Pancreas (tissue), 10 donors: ENCODE results near the gene CD28. TPM values are rescaled to one million over a fixed set of nuclear protein-coding genes. Genes with fewer than 3 reads are reported as not detected.
A peak's percentile ranks its signal among the peaks of the same experiment; 100 is the strongest.
"Not testable (repeated sequence)": the region's sequence is repeated elsewhere in the genome, so short reads cannot be mapped to it uniquely, and the experiment has no call there.

Experiments used
- ATAC-seq, 4 donors: fragments of 200-7000 bp; cut with Tn5 transposase; one replicate each; pipeline versions ENCODE4 v1.8.0 to v1.9.1; 2020; ENCODE audit warnings: mild to moderate bottlenecking in 4 of 4, moderate library complexity in 4 of 4
- DNase-seq, 6 donors: peaks; one replicate each; pipeline ENCODE4 v3.0.0-alpha.2; 2020
- FAIRE-seq: peaks from 2 replicates; lab custom pipeline; 2012; peaks lifted over from hg19 to GRCh38; lab: Jason Lieb, UNC
- H3K27ac ChIP-seq, 4 donors: fragments of 200-600 bp; sonication (generic); 1 replicate in 3 of 4; 2 replicates in 1 of 4; pipeline versions ENCODE4 v1.5.0 to v1.8.0; 2020
- H3K27me3 ChIP-seq, 4 donors: fragments of 200-600 bp; one replicate each; pipeline ENCODE4 v1.8.0; 2021
- H3K36me3 ChIP-seq, 3 donors: fragments of 200-600 bp; sonication (generic) in 1 of 3; one replicate each; pipeline versions ENCODE4 v1.5.0 to v1.8.0; 2020 to 2021
- H3K4me1 ChIP-seq, 3 donors: fragments of 200-600 bp; one replicate each; pipeline ENCODE4 v1.8.0; 2021
- H3K4me3 ChIP-seq, 4 donors: fragments of 200-600 bp; sonication (generic) in 2 of 4; one replicate each; pipeline versions ENCODE4 v1.5.0 to v1.8.0; 2020 to 2021
- H3K9me3 ChIP-seq, 4 donors: fragments of 200-600 bp; one replicate each; pipeline ENCODE4 v1.8.0; 2021
- CTCF ChIP-seq, 4 donors: fragments of 200-600 bp; sonication (generic) in 3 of 4; IDR thresholded peaks; one replicate each; pipeline versions ENCODE4 v1.5.0 to v1.8.0; 2021; ENCODE audit warnings: antibody characterized with exemption in 4 of 4
- WGBS, 2 donors: extraction: QIAGEN DNeasy Blood & Tissue Kit; methylation state at CpG; one replicate each; pipeline ENCODE4 v1.1.7; 2013; 5-methylcytosine and 5-hydroxymethylcytosine counted together
- intact Hi-C, 3 donors: fragments of 100-400 bp; cut with DNase I; formaldehyde crosslinking; loops; one replicate each; pipeline versions ENCODE4 v1.11.1 to v1.14.2; 2022
- polyA plus RNA-seq, 2 donors: library from polyadenylated mRNA; stranded (reverse); fragments of 200-250 nt; gene quantifications; one replicate each; pipeline ENCODE4 v1.2.3, GENCODE V29; 2013
- total RNA-seq, 6 donors: library from RNA; stranded (reverse); fragmentation: NEBNext Ultra II Directional in 4 of 6; extraction: Animal tissue kit (Norgen Biotek cat#: 25700) in 4 of 6; gene quantifications; one replicate each; pipeline versions ENCODE4 v1.2.1 to v1.2.4, GENCODE V29; 2021 to 2023
- donor health status: healthy with polysubstance abuse.
- donor health status: DM: no; HTN: no; CAD: no; lungs with moderate emphysema.
- donor health status: DM: no; HTN: no; CAD: no.
- donor health status: control.
- donor health status: control.
- donor health status: Bipolar disorder and iron deficiency.
- donor health status: DM: yes; HTN: yes; CAD: no.
- donor health status: DM: no; HTN: no; CAD: no.
- donor health status: DM: no; HTN: no; CAD: no.
- donor health status: DM: yes; HTN: yes; CAD: no.

Gene CD28
- total and polyA plus RNA-seq, 8 donors: 0.08 to 0.63 (median 0.28) TPM; not detected in 1

GRCh38 chr2:203780231-203780630, 73.8 kb downstream of the CD28 start:
- no peaks in the 10 kb centered on the region for H3K36me3 ChIP-seq
- no peak overlapping the region for H3K27ac ChIP-seq
- H3K9me3 ChIP-seq: no peaks in the 10 kb centered on the region
- TF ChIP-seq CTCF (IDR thresholded peaks at IDR 0.05): no peak
- intact Hi-C loops: no loop called here
- H3K4me1 ChIP-seq: no peaks in the 10 kb centered on the region
- no peaks in the 10 kb centered on the region for H3K27me3 ChIP-seq
- H3K4me3 ChIP-seq: no peak overlapping the region
- DNase-seq (no peak), FAIRE-seq (no peak), ATAC-seq (no peak)

DNA sequence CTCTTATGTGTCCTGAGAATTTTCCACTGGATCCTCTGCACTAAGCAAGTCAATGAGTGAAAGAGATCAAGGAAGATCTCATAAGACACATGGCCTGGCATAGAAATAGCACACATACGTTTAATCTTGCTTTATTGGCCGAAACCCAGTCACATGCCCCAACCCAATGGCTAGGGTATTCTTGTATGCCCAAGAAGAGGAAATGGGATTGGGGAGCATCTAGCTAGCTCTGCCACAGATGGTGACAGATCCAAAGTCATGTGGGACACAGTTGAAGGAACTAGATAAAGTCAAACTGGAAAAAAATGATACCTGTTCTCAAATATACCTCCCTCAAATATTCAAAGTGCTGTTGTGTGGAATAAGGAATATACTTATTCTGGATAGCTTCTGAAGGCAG, 74.7 kb downstream of the CD28 start:
- Histone ChIP-seq H3K9me3 (no peaks in the 10 kb centered on the region), H3K4me1 (no peaks in the 10 kb centered on the region), H3K27ac (no peak overlapping the region), H3K4me3 (no peak overlapping the region), H3K36me3 (no peaks in the 10 kb centered on the region), H3K27me3 (no peaks in the 10 kb centered on the region)
- ATAC-seq (no peak), DNase-seq (no peak), FAIRE-seq (no peak)
- TF ChIP-seq CTCF (IDR thresholded peaks at IDR 0.05): no peak
- WGBS, 2 donors: 66 to 79% methylated on average over 2 of the region's 2 CpGs
- intact Hi-C loops: no loop called here

DNA sequence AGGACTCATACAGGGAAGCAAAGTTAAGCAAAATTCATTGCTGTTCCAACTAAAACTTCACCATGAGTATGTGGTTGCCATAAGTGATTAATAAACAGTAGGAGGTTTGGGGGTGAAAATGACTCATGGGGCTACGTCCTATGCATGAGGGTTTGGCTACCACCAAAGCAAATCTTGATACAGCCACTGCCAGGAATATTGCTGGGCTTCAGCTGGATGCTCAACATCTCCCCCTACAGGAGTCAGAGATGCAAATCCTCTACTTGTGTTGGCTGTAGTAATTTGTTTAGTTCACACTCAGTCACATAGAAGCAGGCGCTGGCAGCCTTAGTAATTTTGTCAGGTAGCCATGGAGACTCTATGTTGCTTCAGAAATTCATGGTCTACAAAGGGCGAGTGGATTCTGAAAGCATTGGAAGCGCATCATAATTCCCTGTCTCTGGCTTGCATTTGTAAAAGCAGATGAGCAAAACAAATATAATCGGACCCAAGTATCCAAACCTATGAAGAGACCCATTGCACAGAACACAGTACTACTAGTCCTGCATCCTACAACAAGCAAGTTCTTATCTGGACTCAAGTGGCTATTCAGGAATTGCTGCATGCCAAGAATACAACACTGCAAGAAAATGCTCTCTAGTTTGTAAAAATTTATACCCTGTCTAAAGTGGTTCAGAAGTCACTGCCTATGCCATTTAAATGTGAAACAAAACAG, 76.0 kb downstream of the CD28 start:
- TF ChIP-seq CTCF (IDR thresholded peaks at IDR 0.05): peak; percentile 39 to 54 (median 52)
- Histone ChIP-seq H3K27me3 (no peaks in the 10 kb centered on the region), H3K27ac (no peak overlapping the region), H3K9me3 (no peaks in the 10 kb centered on the region), H3K4me1 (no peaks in the 10 kb centered on the region), H3K36me3 (no peaks in the 10 kb centered on the region), H3K4me3 (no peak overlapping the region)
- ATAC-seq (peak; percentile 76 to 94 (median 92)), DNase-seq (peak in 3 of 6 donors; percentile 30 to 61 (median 38)), FAIRE-seq (no peak)
- 44 to 48% methylated on average over 5 of the region's 5 CpGs for WGBS, 2 donors
- intact Hi-C loops: no loop called here

DNA sequence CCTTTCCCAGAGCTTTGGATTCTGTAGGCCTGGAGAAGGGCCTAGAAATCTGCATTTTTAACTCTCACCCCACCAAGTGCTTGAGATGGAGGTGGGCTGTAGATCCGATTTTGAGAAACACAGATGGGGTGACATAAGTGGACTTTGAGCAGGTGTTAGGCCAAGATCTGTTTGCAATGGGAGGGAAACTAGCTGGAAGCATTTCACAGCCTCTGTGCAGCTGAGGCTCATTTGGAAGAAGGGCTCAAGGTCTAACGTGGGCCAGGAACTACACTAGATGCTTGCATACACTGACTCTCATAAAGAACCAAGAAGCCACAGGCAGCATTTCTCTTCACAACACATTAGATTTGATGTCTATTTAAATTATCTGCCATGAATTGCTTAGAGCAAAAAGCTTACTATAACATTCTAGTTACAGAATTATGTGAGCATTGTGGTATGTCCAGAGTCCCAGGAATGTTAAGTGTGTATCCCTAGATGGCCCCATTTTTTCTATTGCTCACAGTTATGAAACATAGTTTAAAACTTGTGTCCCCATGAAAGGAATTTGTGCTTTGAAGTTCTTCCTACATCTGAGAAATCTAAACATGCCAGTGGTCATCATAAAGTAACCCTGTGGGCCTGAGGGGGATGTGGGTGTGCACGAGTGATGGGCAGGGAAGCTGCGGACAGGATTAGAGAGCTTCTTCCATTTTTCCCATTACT, 77.2 kb downstream of the CD28 start:
- H3K9me3 ChIP-seq: no peaks in the 10 kb centered on the region
- no peaks in the 10 kb centered on the region for H3K27me3 ChIP-seq
- H3K4me1 ChIP-seq: no peaks in the 10 kb centered on the region
- FAIRE-seq: no peak
- TF ChIP-seq CTCF (IDR thresholded peaks at IDR 0.05): no peak
- no peak overlapping the region for H3K4me3 ChIP-seq
- H3K36me3 ChIP-seq: no peaks in the 10 kb centered on the region
- H3K27ac ChIP-seq: no peak overlapping the region
- 75 to 76% methylated on average over 4 of the region's 4 CpGs for WGBS, 2 donors
- no peak for DNase-seq
- ATAC-seq: no peak
- intact Hi-C loops: no loop called here

- ATAC-seq, H3K27me3 ChIP-seq, H3K27ac ChIP-seq, H3K9me3 ChIP-seq, DNase-seq, intact Hi-C loops, H3K4me3 ChIP-seq, H3K36me3 ChIP-seq, H3K4me1 ChIP-seq, FAIRE-seq: not testable (repeated sequence)
- 84 to 92% methylated on average over 10 of the region's 10 CpGs for WGBS, 2 donors
Measured at GRCh38 chr2:203784710-203785270, 78.4 kb downstream of the CD28 start.

GRCh38 chr2:203785391-203786110, 79.1 kb downstream of the CD28 start:
- FAIRE-seq, H3K27me3 ChIP-seq, ATAC-seq, intact Hi-C loops, DNase-seq, H3K4me3 ChIP-seq, H3K27ac ChIP-seq, H3K4me1 ChIP-seq, H3K9me3 ChIP-seq, H3K36me3 ChIP-seq: not testable (repeated sequence)
- 93 to 96% methylated on average over 31 to 43 of the region's 43 CpGs for WGBS, 2 donors
